Ovary (tissue), 3 donors: ENCODE results near the gene ZP3.
"Not testable (repeated sequence)": the region's sequence is repeated elsewhere in the genome, so short reads cannot be mapped to it uniquely, and the experiment has no call there.

Source experiments
- EP300 ChIP-seq: sonication (generic); formaldehyde crosslinking; IDR thresholded peaks from one replicate; pipeline ENCODE4 v1.6.1; 2017; ENCODE audit warnings: antibody characterized with exemption
- POLR2A ChIP-seq: fragments of 450-650 bp; IDR thresholded peaks from one replicate; pipeline ENCODE4 v1.6.1; 2017; ENCODE audit warnings: antibody characterized with exemption, mild to moderate bottlenecking, moderate library complexity
- TF ChIP-seq, protein P1 (sequence below), 3 donors: fragments of 450-650 bp in 2 of 3; fragments of 200-600 bp in 1 of 3; IDR thresholded peaks; one replicate each; pipeline versions ENCODE4 v1.5.1 to v1.8.0; 2016 to 2022; ENCODE audit warnings: antibody characterized with exemption in 3 of 3, mild to moderate bottlenecking in 1 of 3
- donor health status: DM: no; HTN: no; CAD: no.

DNA sequence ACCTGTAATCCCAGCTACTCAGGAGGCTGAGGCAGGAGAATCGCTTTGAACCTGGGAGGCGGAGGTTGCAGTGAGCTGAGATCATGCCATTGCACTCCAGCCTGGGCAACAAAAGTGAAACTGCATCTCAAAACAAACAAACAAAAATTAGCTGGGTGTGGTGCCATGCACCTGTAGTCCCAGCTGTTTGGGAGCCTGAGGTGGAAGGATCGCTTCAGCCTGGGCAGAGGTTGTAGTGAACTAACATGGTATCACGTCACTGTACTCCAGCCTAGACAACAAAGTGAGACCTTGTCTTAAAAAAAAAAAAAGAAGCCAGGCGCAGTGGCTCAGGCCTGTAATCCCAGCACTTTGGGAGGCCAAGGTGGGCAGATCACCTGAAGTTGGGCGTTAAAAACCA is 37.0 kb upstream of the ZP3 start:
- TF ChIP-seq, protein P1, sequence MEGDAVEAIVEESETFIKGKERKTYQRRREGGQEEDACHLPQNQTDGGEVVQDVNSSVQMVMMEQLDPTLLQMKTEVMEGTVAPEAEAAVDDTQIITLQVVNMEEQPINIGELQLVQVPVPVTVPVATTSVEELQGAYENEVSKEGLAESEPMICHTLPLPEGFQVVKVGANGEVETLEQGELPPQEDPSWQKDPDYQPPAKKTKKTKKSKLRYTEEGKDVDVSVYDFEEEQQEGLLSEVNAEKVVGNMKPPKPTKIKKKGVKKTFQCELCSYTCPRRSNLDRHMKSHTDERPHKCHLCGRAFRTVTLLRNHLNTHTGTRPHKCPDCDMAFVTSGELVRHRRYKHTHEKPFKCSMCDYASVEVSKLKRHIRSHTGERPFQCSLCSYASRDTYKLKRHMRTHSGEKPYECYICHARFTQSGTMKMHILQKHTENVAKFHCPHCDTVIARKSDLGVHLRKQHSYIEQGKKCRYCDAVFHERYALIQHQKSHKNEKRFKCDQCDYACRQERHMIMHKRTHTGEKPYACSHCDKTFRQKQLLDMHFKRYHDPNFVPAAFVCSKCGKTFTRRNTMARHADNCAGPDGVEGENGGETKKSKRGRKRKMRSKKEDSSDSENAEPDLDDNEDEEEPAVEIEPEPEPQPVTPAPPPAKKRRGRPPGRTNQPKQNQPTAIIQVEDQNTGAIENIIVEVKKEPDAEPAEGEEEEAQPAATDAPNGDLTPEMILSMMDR (IDR thresholded peaks at IDR 0.05): not testable (repeated sequence)
- not testable (repeated sequence) for TF ChIP-seq EP300, POLR2A
